Measurements from ENCODE around the gene PRKG1.
"Not testable (repeated sequence)": the region's sequence is repeated elsewhere in the genome, so short reads cannot be mapped to it uniquely, and the experiment has no call there.

Gene PRKG1

GRCh38 chr10:51196508-51197175 lies 122.4 kb downstream of the PRKG1 start:
- Histone ChIP-seq H3K36me3 (ENCODE audit: control insufficient read depth, insufficient read depth, low read length) (no peaks in the 10 kb centered on the region), H3K9me3 (ENCODE audit: control insufficient read depth, insufficient read depth, low read length) (no peaks in the 10 kb centered on the region; the same call in 1 of the 2 replicates), H3K27ac (ENCODE audit: low read length) (no peak overlapping the region), H3K27me3 (ENCODE audit: control insufficient read depth, insufficient read depth, low read length) (no peaks in the 10 kb centered on the region), H3K4me1 (ENCODE audit: control insufficient read depth, insufficient read depth, low read length) (no peaks in the 10 kb centered on the region), H3K4me3 (ENCODE audit: low read length) (no peak overlapping the region)
- DNase-seq (ENCODE audit: low read depth, low spot score): no peak
- no CpG with 5 or more reads among the region's 1 CpG for WGBS (ENCODE audit: insufficient coverage, insufficient read length)

- Histone ChIP-seq H3K36me3 (ENCODE audit: control insufficient read depth, insufficient read depth, low read length) (no peaks in the 10 kb centered on the region), H3K4me1 (ENCODE audit: control insufficient read depth, insufficient read depth, low read length) (no peaks in the 10 kb centered on the region; the same call in 1 of the 2 replicates), H3K4me3 (ENCODE audit: low read length) (no peak overlapping the region), H3K27me3 (ENCODE audit: control insufficient read depth, insufficient read depth, low read length) (no peaks in the 10 kb centered on the region), H3K9me3 (ENCODE audit: control insufficient read depth, insufficient read depth, low read length) (no peaks in the 10 kb centered on the region), H3K27ac (ENCODE audit: low read length) (no peak overlapping the region)
- WGBS (ENCODE audit: insufficient coverage, insufficient read length): no CpG with 5 or more reads among the region's 3 CpGs
- DNase-seq (ENCODE audit: low read depth, low spot score): no peak
These were observed 123.9 kb downstream of the PRKG1 start for GRCh38 chr10:51198170-51198569.

- no peak for DNase-seq (ENCODE audit: low read depth, low spot score)
- Histone ChIP-seq H3K4me3 (ENCODE audit: low read length) (no peak overlapping the region), H3K36me3 (ENCODE audit: control insufficient read depth, insufficient read depth, low read length) (no peaks in the 10 kb centered on the region), H3K4me1 (ENCODE audit: control insufficient read depth, insufficient read depth, low read length) (peaks cover 1% of the 10 kb centered on the region), H3K27me3 (ENCODE audit: control insufficient read depth, insufficient read depth, low read length) (no peaks in the 10 kb centered on the region), H3K27ac (ENCODE audit: low read length) (no peak overlapping the region), H3K9me3 (ENCODE audit: control insufficient read depth, insufficient read depth, low read length) (no peaks in the 10 kb centered on the region)
- no CpG with 5 or more reads among the region's 1 CpG for WGBS (ENCODE audit: insufficient coverage, insufficient read length)
These were observed 127.7 kb downstream of the PRKG1 start for GRCh38 chr10:51201947-51202346.

- Histone ChIP-seq H3K4me1 (ENCODE audit: control insufficient read depth, insufficient read depth, low read length) (peaks cover 1% of the 10 kb centered on the region), H3K4me3 (ENCODE audit: low read length) (no peak overlapping the region), H3K36me3 (ENCODE audit: control insufficient read depth, insufficient read depth, low read length) (no peaks in the 10 kb centered on the region), H3K27me3 (ENCODE audit: control insufficient read depth, insufficient read depth, low read length) (no peaks in the 10 kb centered on the region), H3K27ac (ENCODE audit: low read length) (no peak overlapping the region), H3K9me3 (ENCODE audit: control insufficient read depth, insufficient read depth, low read length) (no peaks in the 10 kb centered on the region)
- DNase-seq (ENCODE audit: low read depth, low spot score): peak; percentile 20
- WGBS (ENCODE audit: insufficient coverage, insufficient read length): no CpG with 5 or more reads among the region's 2 CpGs
These were observed 129.1 kb downstream of the PRKG1 start for GRCh38 chr10:51203359-51203758.

GRCh38 chr10:51204066-51204465 lies 129.8 kb downstream of the PRKG1 start:
- Histone ChIP-seq H3K27me3 (ENCODE audit: control insufficient read depth, insufficient read depth, low read length) (no peaks in the 10 kb centered on the region), H3K36me3 (ENCODE audit: control insufficient read depth, insufficient read depth, low read length) (no peaks in the 10 kb centered on the region)

GRCh38 chr10:51204701-51205100 lies 130.4 kb downstream of the PRKG1 start:
- H3K4me3 ChIP-seq (ENCODE audit: low read length): no peak overlapping the region
- H3K4me1 ChIP-seq (ENCODE audit: control insufficient read depth, insufficient read depth, low read length): peaks cover 1% of the 10 kb centered on the region
- H3K27ac ChIP-seq (ENCODE audit: low read length): peak overlapping the region; percentile 37
- no peak for DNase-seq (ENCODE audit: low read depth, low spot score)
- no peaks in the 10 kb centered on the region for H3K36me3 ChIP-seq (ENCODE audit: control insufficient read depth, insufficient read depth, low read length)
- H3K9me3 ChIP-seq (ENCODE audit: control insufficient read depth, insufficient read depth, low read length): no peaks in the 10 kb centered on the region
- H3K27me3 ChIP-seq (ENCODE audit: control insufficient read depth, insufficient read depth, low read length): no peaks in the 10 kb centered on the region

More at GRCh38 chr10:51204066-51204465, 129.8 kb downstream of the PRKG1 start:
- no peak overlapping the region for H3K27ac ChIP-seq (ENCODE audit: low read length)
- H3K9me3 ChIP-seq (ENCODE audit: control insufficient read depth, insufficient read depth, low read length): no peaks in the 10 kb centered on the region
- WGBS (ENCODE audit: insufficient coverage, insufficient read length): no CpG with 5 or more reads among the region's 2 CpGs
- no peak overlapping the region for H3K4me3 ChIP-seq (ENCODE audit: low read length)
- peaks cover 1% of the 10 kb centered on the region for H3K4me1 ChIP-seq (ENCODE audit: control insufficient read depth, insufficient read depth, low read length)
- no peak for DNase-seq (ENCODE audit: low read depth, low spot score)

- Histone ChIP-seq H3K4me1 (ENCODE audit: control insufficient read depth, insufficient read depth, low read length) (peaks cover 1% of the 10 kb centered on the region), H3K27me3 (ENCODE audit: control insufficient read depth, insufficient read depth, low read length) (no peaks in the 10 kb centered on the region), H3K9me3 (ENCODE audit: control insufficient read depth, insufficient read depth, low read length) (no peaks in the 10 kb centered on the region), H3K27ac (ENCODE audit: low read length) (no peak overlapping the region), H3K36me3 (ENCODE audit: control insufficient read depth, insufficient read depth, low read length) (no peaks in the 10 kb centered on the region), H3K4me3 (ENCODE audit: low read length) (no peak overlapping the region)
- no peak for DNase-seq (ENCODE audit: low read depth, low spot score)
- no CpG with 5 or more reads among the region's 1 CpG for WGBS (ENCODE audit: insufficient coverage, insufficient read length)
These were observed 132.2 kb downstream of the PRKG1 start for GRCh38 chr10:51206500-51206899.

GRCh38 chr10:51212937-51213336 lies 138.7 kb downstream of the PRKG1 start:
- WGBS (ENCODE audit: insufficient coverage, insufficient read length): no CpG with 5 or more reads among the region's 5 CpGs
- not testable (repeated sequence) for H3K4me3 ChIP-seq (ENCODE audit: low read length)

GRCh38 chr10:51214207-51215196 lies 140.2 kb downstream of the PRKG1 start:
- Histone ChIP-seq H3K9me3 (ENCODE audit: control insufficient read depth, insufficient read depth, low read length) (no peaks in the 10 kb centered on the region), H3K4me3 (ENCODE audit: low read length) (no peak overlapping the region), H3K27ac (ENCODE audit: low read length) (no peak overlapping the region), H3K4me1 (ENCODE audit: control insufficient read depth, insufficient read depth, low read length) (peaks cover 2% of the 10 kb centered on the region; the same call in 1 of the 2 replicates), H3K36me3 (ENCODE audit: control insufficient read depth, insufficient read depth, low read length) (no peaks in the 10 kb centered on the region), H3K27me3 (ENCODE audit: control insufficient read depth, insufficient read depth, low read length) (no peaks in the 10 kb centered on the region)
- WGBS (ENCODE audit: insufficient coverage, insufficient read length): no CpG with 5 or more reads among the region's 11 CpGs
- no peak for DNase-seq (ENCODE audit: low read depth, low spot score)

More at GRCh38 chr10:51212937-51213336, 138.7 kb downstream of the PRKG1 start:
- not testable (repeated sequence) for H3K36me3 ChIP-seq (ENCODE audit: control insufficient read depth, insufficient read depth, low read length); H3K9me3 ChIP-seq (ENCODE audit: control insufficient read depth, insufficient read depth, low read length); DNase-seq (ENCODE audit: low read depth, low spot score); H3K4me1 ChIP-seq (ENCODE audit: control insufficient read depth, insufficient read depth, low read length); H3K27me3 ChIP-seq (ENCODE audit: control insufficient read depth, insufficient read depth, low read length); H3K27ac ChIP-seq (ENCODE audit: low read length)

GRCh38 chr10:51215951-51216834 lies 141.9 kb downstream of the PRKG1 start:
- WGBS (ENCODE audit: insufficient coverage, insufficient read length): no CpG with 5 or more reads among the region's 3 CpGs
- Histone ChIP-seq H3K36me3 (ENCODE audit: control insufficient read depth, insufficient read depth, low read length) (no peaks in the 10 kb centered on the region), H3K4me1 (ENCODE audit: control insufficient read depth, insufficient read depth, low read length) (peaks cover 2% of the 10 kb centered on the region; the same call in 1 of the 2 replicates), H3K9me3 (ENCODE audit: control insufficient read depth, insufficient read depth, low read length) (no peaks in the 10 kb centered on the region), H3K27ac (ENCODE audit: low read length) (no peak overlapping the region), H3K27me3 (ENCODE audit: control insufficient read depth, insufficient read depth, low read length) (no peaks in the 10 kb centered on the region), H3K4me3 (ENCODE audit: low read length) (no peak overlapping the region)
- no peak for DNase-seq (ENCODE audit: low read depth, low spot score)
